K562 (cell line): ENCODE results near the gene ARID5B. TPM values are rescaled to one million over a fixed set of nuclear protein-coding genes. Genes with fewer than 3 reads are reported as not detected.

Experiments used
- C11orf30 ChIP-seq: fragments of 450-650 bp; IDR thresholded peaks from 2 replicates; pipeline ENCODE4 v1.6.1; 2016; ENCODE audit warnings: low read depth, mild to moderate bottlenecking
- DDX20 ChIP-seq: fragments of 450-650 bp; IDR thresholded peaks from 2 replicates; pipeline ENCODE4 v1.6.1; 2016; ENCODE audit warnings: missing genetic modification characterization, low read depth, mild to moderate bottlenecking, missing compliant biosample characterization, moderate library complexity
- MBD2 ChIP-seq: sonication (generic); IDR thresholded peaks from 2 replicates; pipeline ENCODE4 v1.6.1; 2016; ENCODE audit warnings: low read depth, borderline replicate concordance
- NFRKB ChIP-seq: fragments of 450-650 bp; IDR thresholded peaks from 2 replicates; pipeline ENCODE4 v1.6.1; 2016; ENCODE audit warnings: low read depth
- NR2F6 ChIP-seq: fragments of 450-650 bp; formaldehyde crosslinking; IDR thresholded peaks from 2 replicates; pipeline ENCODE4 v1.4.0; 2020; ENCODE audit warnings: mild to moderate bottlenecking
- XRCC5 ChIP-seq: fragments of 200-400 bp; formaldehyde crosslinking; IDR thresholded peaks from 2 replicates; pipeline ENCODE4 v1.6.1; 2017; ENCODE audit warnings: low read depth, mild to moderate bottlenecking, low read length
- ZNF398 ChIP-seq: fragments of 250-450 bp; sonication (Bioruptor Pico); IDR thresholded peaks from 2 replicates; pipeline ENCODE4 v1.8.0; 2021; ENCODE audit warnings: moderate library complexity, mild to moderate bottlenecking, inconsistent platforms
- ZNF436 ChIP-seq: fragments of 250-450, 450-650 bp; sonication (Bioruptor Pico); formaldehyde crosslinking; IDR thresholded peaks from 2 replicates; pipeline ENCODE4 v1.7.0; 2020; ENCODE audit warnings: mild to moderate bottlenecking
- ZNF583 ChIP-seq: fragments of 250-450 bp; sonication (Bioruptor Pico); IDR thresholded peaks from 2 replicates; pipeline ENCODE4 v1.4.0; 2020
- polyA plus RNA-seq, 8 experiments: library from polyadenylated mRNA; depleted of rRNA in 4 of 8; stranded (reverse) in 5 of 8; unstranded in 3 of 8; fragments of >200 nt; fragmentation: Nextera tagmentation in 2 of 8; fragmentation: Illumina TruSeq in 1 of 8; extraction: Ambion mirVana in 2 of 8; extraction: Trizol in 1 of 8; gene quantifications; 2 replicates each; pipeline versions ENCODE4 v1.2.1 to v1.2.3, GENCODE V29; 2011 to 2014; ENCODE audit warnings: inconsistent platforms in 1 of 8, missing spikeins in 1 of 8
- total RNA-seq, 7 experiments: library from RNA; depleted of rRNA in 6 of 7; stranded (reverse); fragments of >200 nt in 6 of 7; fragmentation: Illumina TruSeq in 2 of 7; extraction: Trizol in 2 of 7; gene quantifications; 2 replicates each; pipeline versions ENCODE4 v1.2.1 to v1.2.3, GENCODE V29; 2011 to 2021; ENCODE audit warnings: low replicate concordance in 1 of 7

The ARID5B gene
- total and polyA plus RNA-seq, 9 of the 15 experiments (the other 6 are each of a cell fraction or from before 2014, with no cell fraction given): 0.48 to 1.6 (median 0.80) TPM

GRCh38 chr10:61943674-61944378 lies 42.3 kb downstream of the ARID5B start (continued):
- TF ChIP-seq ZNF398 (CRISPR knock-in tag): no peak
- no peak for TF ChIP-seq NR2F6 (CRISPR knock-in tag)
- TF ChIP-seq MBD2: no peak
- no peak for TF ChIP-seq NFRKB
- TF ChIP-seq ZNF583 (CRISPR knock-in tag): no peak
- TF ChIP-seq DDX20 (tag): no peak
- no peak for TF ChIP-seq C11orf30
- no peak for TF ChIP-seq ZNF436
- TF ChIP-seq XRCC5: no peak
